Neural crest cell (in vitro differentiated cells): Measurements from ENCODE around the gene MUC5AC. TPM values are rescaled to one million over a fixed set of nuclear protein-coding genes. Genes with fewer than 3 reads are reported as not detected.

Experiments used
- DNase-seq: peaks from one replicate; pipeline ENCODE4 v3.0.0; 2021; ENCODE audit warnings: low read depth, mixed read lengths, low spot score
- H3K27ac Mint-ChIP-seq: one replicate; pipeline ENCODE4 v1.8.0; 2021; ENCODE audit warnings: mild to moderate bottlenecking, mixed read lengths; ENCODE audit not compliant: unreplicated experiment
- H3K27me3 Mint-ChIP-seq: 2 replicates; pipeline ENCODE4 v1.8.0; 2021; ENCODE audit warnings: low read depth, mild to moderate bottlenecking, mixed read lengths
- H3K36me3 Mint-ChIP-seq: 2 replicates; pipeline ENCODE4 v1.8.0; 2021; ENCODE audit warnings: low read depth, mild to moderate bottlenecking, mixed read lengths
- H3K4me1 Mint-ChIP-seq: 2 replicates; pipeline ENCODE4 v1.8.0; 2021; ENCODE audit warnings: mixed read lengths
- H3K4me3 Mint-ChIP-seq: one replicate; pipeline ENCODE4 v1.8.0; 2021; ENCODE audit warnings: mild to moderate bottlenecking, mixed read lengths
- H3K9me3 Mint-ChIP-seq: 2 replicates; pipeline ENCODE4 v1.8.0; 2021; ENCODE audit warnings: mixed read lengths
- CTCF ChIP-seq: fragments of 200-600 bp; sonication (generic); conservative IDR thresholded peaks from 2 replicates; pipeline ENCODE4 v1.5.0; 2021; ENCODE audit warnings: antibody characterized with exemption, mild to moderate bottlenecking
- total RNA-seq: library from RNA; stranded (reverse); gene quantifications from 2 replicates; pipeline ENCODE4 v1.2.1, GENCODE V29; 2021

The MUC5AC gene
- total RNA-seq, 1 donor from 2014 or later, result not detected

- Mint-ChIP-seq H3K36me3 (no peaks in the 10 kb centered on the region), H3K27me3 (peaks cover 2% of the 10 kb centered on the region), H3K4me3 (no peak overlapping the region), H3K9me3 (no peaks in the 10 kb centered on the region), H3K4me1 (no peaks in the 10 kb centered on the region), H3K27ac (peak overlapping the region; percentile 62)
- TF ChIP-seq CTCF, result no peak
- DNase-seq, result no peak
These were observed 67.9 kb downstream of the MUC5AC start for GRCh38 chr11:1225386-1226225.

DNA sequence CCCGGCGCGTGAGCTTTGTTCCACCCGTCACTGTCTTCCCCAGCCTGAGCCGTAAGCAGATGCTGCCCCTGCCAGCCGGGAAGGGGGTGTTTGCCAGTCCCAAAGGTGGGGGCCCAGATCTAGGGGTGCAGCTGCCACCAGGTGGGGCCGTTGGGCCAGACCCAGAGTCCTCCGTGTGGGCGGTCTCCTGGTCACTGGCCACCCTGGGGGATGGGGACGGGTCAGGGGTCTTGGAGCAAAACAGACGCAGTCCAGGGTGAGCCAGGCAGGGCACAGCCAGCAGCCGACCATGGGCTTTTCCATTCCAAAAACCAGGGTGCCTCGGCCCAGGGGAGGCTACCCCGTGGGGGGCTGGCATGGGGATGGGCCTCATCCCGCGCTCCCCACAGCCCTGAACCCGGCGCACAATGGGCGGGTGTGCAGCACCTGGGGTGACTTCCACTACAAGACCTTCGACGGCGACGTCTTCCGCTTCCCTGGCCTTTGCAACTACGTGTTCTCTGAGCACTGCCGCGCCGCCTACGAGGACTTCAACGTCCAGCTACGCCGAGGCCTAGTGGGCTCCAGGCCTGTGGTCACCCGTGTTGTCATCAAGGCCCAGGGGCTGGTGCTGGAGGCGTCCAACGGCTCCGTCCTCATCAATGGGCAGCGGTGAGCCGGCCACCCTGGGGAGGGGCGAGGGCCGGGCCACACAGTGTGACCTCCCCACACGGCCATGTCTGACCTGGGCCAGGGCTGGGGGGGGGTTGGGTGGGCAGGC is 68.7 kb downstream of the MUC5AC start:
- Mint-ChIP-seq H3K9me3 (no peaks in the 10 kb centered on the region), H3K36me3 (no peaks in the 10 kb centered on the region), H3K4me1 (no peaks in the 10 kb centered on the region), H3K27ac (peak overlapping the region; percentile 71), H3K27me3 (no peaks in the 10 kb centered on the region), H3K4me3 (no peak overlapping the region)
- DNase-seq, result no peak
- TF ChIP-seq CTCF, result no peak

DNA sequence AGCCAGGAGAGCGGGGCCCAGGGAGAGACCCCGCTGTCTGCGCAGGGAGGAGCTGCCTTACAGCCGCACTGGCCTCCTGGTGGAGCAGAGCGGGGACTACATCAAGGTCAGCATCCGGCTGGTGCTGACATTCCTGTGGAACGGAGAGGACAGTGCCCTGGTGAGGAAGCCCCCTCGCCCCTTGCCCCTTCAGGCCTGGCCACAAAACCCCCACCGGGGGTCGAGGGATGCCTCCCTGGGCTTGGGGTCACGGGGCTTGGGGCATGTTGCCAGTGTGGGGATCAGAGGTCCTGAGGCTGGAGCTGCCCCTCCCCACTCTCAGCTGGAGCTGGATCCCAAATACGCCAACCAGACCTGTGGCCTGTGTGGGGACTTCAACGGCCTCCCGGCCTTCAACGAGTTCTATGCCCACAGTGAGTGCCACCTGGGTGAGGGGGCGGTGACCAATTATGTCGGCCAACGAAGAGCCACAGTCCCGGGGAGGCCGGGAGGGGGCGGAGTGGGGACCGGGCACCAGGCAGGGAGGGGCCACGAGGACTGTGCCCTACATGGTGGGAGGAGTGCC is 69.3 kb downstream of the MUC5AC start:
- DNase-seq, result no peak
- Mint-ChIP-seq H3K4me1 (no peaks in the 10 kb centered on the region), H3K36me3 (no peaks in the 10 kb centered on the region), H3K27ac (no peak overlapping the region), H3K9me3 (no peaks in the 10 kb centered on the region), H3K27me3 (no peaks in the 10 kb centered on the region), H3K4me3 (no peak overlapping the region)
- TF ChIP-seq CTCF, result peak; percentile 53

DNA sequence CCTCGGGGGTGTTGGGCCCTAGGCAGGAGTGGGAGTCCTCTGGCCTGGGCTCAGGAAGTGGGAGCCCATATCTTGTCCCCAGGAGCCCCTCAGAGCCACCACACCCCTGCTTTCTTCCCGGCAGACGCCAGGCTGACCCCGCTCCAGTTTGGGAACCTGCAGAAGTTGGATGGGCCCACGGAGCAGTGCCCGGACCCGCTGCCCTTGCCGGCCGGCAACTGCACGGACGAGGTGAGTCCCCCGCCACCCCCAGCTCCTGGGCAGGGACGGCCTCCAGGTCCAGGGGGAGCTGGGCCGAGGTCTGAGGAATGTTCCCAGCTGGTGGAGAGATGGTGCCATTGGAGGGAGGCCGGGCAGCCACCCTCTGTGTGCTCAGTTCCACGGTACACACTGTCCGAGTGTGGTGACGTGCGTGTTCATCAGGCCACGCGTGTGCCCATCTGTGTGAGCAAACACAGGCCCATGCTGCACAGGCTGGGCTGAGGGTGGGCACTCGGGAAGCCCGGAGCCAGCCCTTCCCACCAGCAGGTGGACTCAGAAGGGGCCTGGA is 69.9 kb downstream of the MUC5AC start:
- no peak for TF ChIP-seq CTCF
- H3K36me3 Mint-ChIP-seq, result no peaks in the 10 kb centered on the region
- no peaks in the 10 kb centered on the region for H3K9me3 Mint-ChIP-seq
- H3K27ac Mint-ChIP-seq, result no peak overlapping the region
- H3K4me1 Mint-ChIP-seq, result no peaks in the 10 kb centered on the region
- DNase-seq, result no peak
- H3K27me3 Mint-ChIP-seq, result no peaks in the 10 kb centered on the region
- H3K4me3 Mint-ChIP-seq, result no peak overlapping the region

DNA sequence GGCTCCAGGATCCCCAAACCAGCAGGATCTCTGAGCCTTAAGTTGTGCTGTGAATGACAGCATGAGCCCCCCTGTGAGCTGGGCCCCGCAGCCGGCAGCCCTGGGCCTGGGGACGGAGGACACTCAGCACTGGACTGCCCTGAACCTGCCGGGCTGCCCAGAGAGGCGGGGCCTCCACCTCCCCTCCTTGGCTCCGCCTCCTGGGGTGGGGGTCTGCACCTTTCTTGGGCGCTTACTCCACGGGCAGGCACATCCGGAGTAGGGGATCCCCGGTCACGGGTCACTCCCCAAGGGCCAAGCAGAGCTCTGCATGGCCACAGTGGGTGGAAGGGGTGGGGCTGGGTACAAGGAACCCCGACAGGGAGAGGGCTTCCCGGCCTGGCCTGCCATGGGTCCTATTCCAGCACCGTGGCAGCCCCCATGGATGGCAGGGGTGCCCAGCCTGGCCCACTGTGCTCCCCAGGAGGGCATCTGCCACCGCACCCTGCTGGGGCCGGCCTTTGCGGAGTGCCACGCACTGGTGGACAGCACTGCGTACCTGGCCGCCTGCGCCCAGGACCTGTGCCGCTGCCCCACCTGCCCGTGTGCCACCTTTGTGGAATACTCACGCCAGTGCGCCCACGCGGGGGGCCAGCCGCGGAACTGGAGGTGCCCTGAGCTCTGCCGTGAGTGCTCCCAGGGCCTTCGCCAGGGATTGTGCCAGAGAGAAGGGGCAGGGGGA is 70.5 kb downstream of the MUC5AC start:
- Mint-ChIP-seq H3K36me3 (no peaks in the 10 kb centered on the region), H3K4me1 (no peaks in the 10 kb centered on the region), H3K27me3 (no peaks in the 10 kb centered on the region), H3K9me3 (no peaks in the 10 kb centered on the region), H3K27ac (no peak overlapping the region), H3K4me3 (no peak overlapping the region)
- TF ChIP-seq CTCF, result no peak
- DNase-seq, result no peak
